GM12878 (cell line): ENCODE results near the gene UBE3B. TPM values are rescaled to one million over a fixed set of nuclear protein-coding genes. Genes with fewer than 3 reads are reported as not detected.

Experiments
- ATAC-seq: fragments of 200-7000 bp; cut with Tn5 transposase; 3 replicates; pipeline ENCODE4 v1.9.1; 2020; ENCODE audit warnings: mild to moderate bottlenecking, moderate library complexity
- BruUV-seq: library from RNA; stranded (reverse); fragments of 400-500 nt; replicated peaks from 2 replicates; lab custom pipeline; 2021; lab: Mats Ljungman, UMichigan
- CTCF ChIA-PET: fragments of 300-600 bp; sonication (Branson Sonifier 250); formaldehyde crosslinking; extraction: SDS; loops from one replicate; lab custom pipeline; 2021; ENCODE audit warnings: inconsistent platforms; lab: Yijun Ruan, JAX
- POLR2A ChIA-PET: fragments of 350-600 bp; formaldehyde crosslinking; extraction: SDS; loops from one replicate; lab custom pipeline; 2021; ENCODE audit warnings: inconsistent platforms; lab: Charles Lee
- RAD21 ChIA-PET: fragments of 300-600 bp; sonication (Branson Sonifier 250); formaldehyde crosslinking; loops from one replicate; lab custom pipeline; 2023; ENCODE audit warnings: antibody characterized with exemption; ENCODE audit not compliant: unreplicated experiment; lab: Charles Lee
- SMC1A ChIA-PET: fragments of 300-600 bp; sonication (Branson Sonifier 250); formaldehyde crosslinking; loops from one replicate; lab custom pipeline; 2023; ENCODE audit not compliant: unreplicated experiment, uncharacterized antibody; lab: Charles Lee
- DNase-seq: peaks from one replicate; pipeline ENCODE4 v3.0.0-alpha.2; 2011; ENCODE audit warnings: low read depth, low spot score
- FAIRE-seq: peaks from 3 replicates; lab custom pipeline; 2011; peaks lifted over from hg19 to GRCh38; lab: Jason Lieb, UNC
- H2AFZ ChIP-seq: 2 replicates; pipeline ENCODE4 v1.6.0; 2011; ENCODE audit warnings: low read depth, low read length, control low read depth; ENCODE audit not compliant: control insufficient read depth
- H3K27ac ChIP-seq: 2 replicates; pipeline ENCODE4 v1.5.1; 2011; ENCODE audit warnings: control low read depth; ENCODE audit not compliant: control insufficient read depth, insufficient read depth
- H3K27me3 ChIP-seq, 2 experiments: replicated peaks in 1 of 2; 2 replicates each; pipeline versions ENCODE4 v1.6.0 to v1.6.1; 2011; ENCODE audit warnings: low read length in 1 of 2; ENCODE audit not compliant: control insufficient read depth in 2 of 2, insufficient read depth in 2 of 2
- H3K36me3 ChIP-seq, 2 experiments: 2 replicates each; pipeline ENCODE4 v1.5.1; 2011; ENCODE audit warnings: low read length in 1 of 2; ENCODE audit not compliant: control insufficient read depth in 2 of 2, insufficient read depth in 2 of 2
- H3K4me1 ChIP-seq: 2 replicates; pipeline ENCODE4 v1.6.1; 2011; ENCODE audit warnings: mild to moderate bottlenecking, low read length, moderate library complexity, mixed read lengths; ENCODE audit not compliant: control insufficient read depth, insufficient read depth
- H3K4me2 ChIP-seq: 2 replicates; pipeline ENCODE4 v1.6.0; 2011; ENCODE audit warnings: control low read depth; ENCODE audit not compliant: control insufficient read depth, insufficient read depth
- H3K4me3 ChIP-seq: fragments of 200-600 bp; sonication (generic); 2 replicates; pipeline ENCODE4 v1.5.1; 2016
- H3K79me2 ChIP-seq: 2 replicates; pipeline ENCODE4 v1.6.0; 2011; ENCODE audit warnings: low read length; ENCODE audit not compliant: control insufficient read depth, insufficient read depth
- H3K9ac ChIP-seq: 2 replicates; pipeline ENCODE4 v1.8.0; 2011; ENCODE audit warnings: low read length, control low read depth, mixed read lengths; ENCODE audit not compliant: control insufficient read depth, insufficient read depth
- H3K9me3 ChIP-seq: replicated peaks from 3 replicates; pipeline ENCODE4 v1.5.1; 2011; ENCODE audit warnings: mild to moderate bottlenecking, low read length; ENCODE audit not compliant: control insufficient read depth, insufficient read depth
- H4K20me1 ChIP-seq: 2 replicates; pipeline ENCODE4 v1.6.0; 2011; ENCODE audit not compliant: control insufficient read depth, insufficient read depth
- CEBPB ChIP-seq, 2 experiments: fragments of 150-350 bp in 1 of 2; IDR thresholded peaks; 2 replicates each; pipeline ENCODE4 v1.6.1; 2012 to 2014; ENCODE audit warnings: low read depth in 2 of 2, low read length in 2 of 2, borderline replicate concordance in 1 of 2, inconsistent platforms in 1 of 2
- CHD1 ChIP-seq: IDR thresholded peaks from 2 replicates; pipeline ENCODE4 v1.6.1; 2012; ENCODE audit warnings: low read depth, low read length, improper control_type of control experiment
- ETV6 ChIP-seq, 2 experiments: fragments of 450-650 bp in 1 of 2; IDR thresholded peaks in 1 of 2; conservative IDR thresholded peaks in 1 of 2; 2 replicates each; pipeline ENCODE4 v1.6.1; 2014; ENCODE audit warnings: antibody characterized with exemption in 1 of 2, borderline replicate concordance in 1 of 2, low read depth in 1 of 2, mild to moderate bottlenecking in 1 of 2, moderate library complexity in 1 of 2
- HDGF ChIP-seq: fragments of 450-650 bp; IDR thresholded peaks from 2 replicates; pipeline ENCODE4 v1.6.1; 2016; ENCODE audit warnings: antibody characterized with exemption
- IKZF1 ChIP-seq: fragments of 450-650 bp; conservative IDR thresholded peaks from 2 replicates; pipeline ENCODE4 v1.6.1; 2017; ENCODE audit warnings: antibody characterized with exemption, mild to moderate bottlenecking
- IKZF2 ChIP-seq, 2 experiments: fragments of 450-650 bp; IDR thresholded peaks; 2 replicates each; pipeline ENCODE4 v1.6.1; 2017; ENCODE audit warnings: mild to moderate bottlenecking in 2 of 2, moderate library complexity in 2 of 2
- MLLT1 ChIP-seq: fragments of 450-650 bp; IDR thresholded peaks from 2 replicates; pipeline ENCODE4 v1.6.1; 2016; ENCODE audit warnings: mild to moderate bottlenecking
- MTA2 ChIP-seq: fragments of 450-650 bp; IDR thresholded peaks from 2 replicates; pipeline ENCODE4 v1.6.1; 2016; ENCODE audit warnings: low read depth, mild to moderate bottlenecking, moderate library complexity
- MYC ChIP-seq: IDR thresholded peaks from 2 replicates; pipeline ENCODE4 v1.6.1; 2011; ENCODE audit warnings: mild to moderate bottlenecking, low read length, moderate library complexity, inconsistent platforms; ENCODE audit not compliant: insufficient read depth, insufficient replicate concordance, insufficient read length, severe bottlenecking
- NBN ChIP-seq: fragments of 450-650 bp; IDR thresholded peaks from 2 replicates; pipeline ENCODE4 v1.6.1; 2016
- NKRF ChIP-seq: fragments of 450-650 bp; conservative IDR thresholded peaks from 2 replicates; pipeline ENCODE4 v1.6.1; 2017; ENCODE audit warnings: mild to moderate bottlenecking, moderate library complexity
- RAD21 ChIP-seq: IDR thresholded peaks from 2 replicates; pipeline ENCODE4 v1.6.1; 2011; ENCODE audit warnings: mild to moderate bottlenecking, low read depth, low read length, moderate library complexity; ENCODE audit not compliant: insufficient read depth
- SMARCA5 ChIP-seq: fragments of 450-650 bp; IDR thresholded peaks from 2 replicates; pipeline ENCODE4 v1.6.1; 2017; ENCODE audit warnings: mild to moderate bottlenecking
- SP1 ChIP-seq: IDR thresholded peaks from one replicate; pipeline ENCODE4 v1.6.1; 2011; ENCODE audit warnings: low read depth, low read length
- SPI1 ChIP-seq: IDR thresholded peaks from 2 replicates; pipeline ENCODE4 v1.6.1; 2011; ENCODE audit warnings: low read depth, mild to moderate bottlenecking, low read length, moderate library complexity, borderline replicate concordance; ENCODE audit not compliant: insufficient read depth
- SUPT20H ChIP-seq: IDR thresholded peaks from 2 replicates; pipeline ENCODE4 v1.6.1; 2011; ENCODE audit warnings: low read depth, mild to moderate bottlenecking, low read length, moderate library complexity, borderline replicate concordance; ENCODE audit not compliant: control insufficient read depth
- TARDBP ChIP-seq: IDR thresholded peaks from 2 replicates; pipeline ENCODE4 v1.6.1; 2016; ENCODE audit warnings: borderline replicate concordance
- TCF3 ChIP-seq: IDR thresholded peaks from 2 replicates; pipeline ENCODE4 v1.6.1; 2012; ENCODE audit warnings: low read depth, mild to moderate bottlenecking, low read length, borderline replicate concordance; ENCODE audit not compliant: insufficient read depth
- WGBS: methylation state at CpG from one replicate; pipeline ENCODE4 v1.1.6; 2016; ENCODE audit warnings: low lambda C conversion rate; ENCODE audit not compliant: insufficient replicate concordance, insufficient coverage; ENCODE audit errors: missing lambda C conversion rate; 5-methylcytosine and 5-hydroxymethylcytosine counted together
- in situ Hi-C: fragments of 300-500 bp; cut with MboI; formaldehyde crosslinking; loops from 9 replicates; pipeline ENCODE4 v1.14.3; 2018; ENCODE audit warnings: mixed read lengths
- intact Hi-C: fragments of 100-400 bp; cut with micrococcal nuclease; formaldehyde crosslinking; loops from one replicate; pipeline ENCODE4 v1.14.2; 2022; ENCODE audit not compliant: unreplicated experiment
- polyA plus RNA-seq, 11 experiments: library from polyadenylated mRNA; depleted of rRNA in 4 of 11; unstranded in 6 of 11; stranded (reverse) in 5 of 11; fragments of >200 nt; fragmentation: Nextera tagmentation in 4 of 11; fragmentation: Illumina TruSeq in 1 of 11; extraction: Ambion mirVana in 4 of 11; extraction: Trizol in 1 of 11; gene quantifications; 1 replicate in 1 of 11; 2 replicates in 10 of 11; pipeline versions ENCODE4 v1.2.1 to v1.2.3, GENCODE V29; 2011 to 2016; ENCODE audit warnings: inconsistent platforms in 2 of 11, missing spikeins in 2 of 11, low read depth in 1 of 11
- total RNA-seq, 4 experiments: library from RNA; depleted of rRNA in 3 of 4; stranded (reverse); fragments of >200 nt in 3 of 4; fragmentation: Illumina TruSeq in 1 of 4; extraction: Trizol in 1 of 4; gene quantifications; 2 replicates each; pipeline versions ENCODE4 v1.2.1 to v1.2.3, GENCODE V29; 2013 to 2021
- TF ChIP-seq, protein P1 (sequence below): fragments of 450-650 bp; IDR thresholded peaks from 2 replicates; pipeline ENCODE4 v1.6.1; 2016; ENCODE audit warnings: mild to moderate bottlenecking

UBE3B gene
- total and polyA plus RNA-seq, 10 of the 15 experiments (the other 5 are each of a cell fraction or from before 2014, with no cell fraction given): 7.4 to 25.3 (median 17.1) TPM

GRCh38 chr12:109581334-109581691 is 103.9 kb downstream of the UBE3B start (continued):
- TF ChIP-seq NKRF (no peak), CHD1 (no peak)
- TF ChIP-seq, protein P1, sequence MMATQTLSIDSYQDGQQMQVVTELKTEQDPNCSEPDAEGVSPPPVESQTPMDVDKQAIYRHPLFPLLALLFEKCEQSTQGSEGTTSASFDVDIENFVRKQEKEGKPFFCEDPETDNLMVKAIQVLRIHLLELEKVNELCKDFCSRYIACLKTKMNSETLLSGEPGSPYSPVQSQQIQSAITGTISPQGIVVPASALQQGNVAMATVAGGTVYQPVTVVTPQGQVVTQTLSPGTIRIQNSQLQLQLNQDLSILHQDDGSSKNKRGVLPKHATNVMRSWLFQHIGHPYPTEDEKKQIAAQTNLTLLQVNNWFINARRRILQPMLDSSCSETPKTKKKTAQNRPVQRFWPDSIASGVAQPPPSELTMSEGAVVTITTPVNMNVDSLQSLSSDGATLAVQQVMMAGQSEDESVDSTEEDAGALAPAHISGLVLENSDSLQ: no peak

GRCh38 chr12:109581856-109582255 is 104.4 kb downstream of the UBE3B start:
- CTCF ChIA-PET: interaction anchor here (0.6 kb wide), 1 partner anchor 67 kb away, joined by 3 read pairs; no protein-coding TSS in a partner anchor
- no peak for DNase-seq
- H3K27ac ChIP-seq: no peak overlapping the region
- WGBS: 92% methylated on average over 8 of the region's 8 CpGs
- FAIRE-seq: no peak
- no peaks in the 10 kb centered on the region for H3K27me3 ChIP-seq
- RAD21 ChIA-PET: no interaction called here
- H3K9ac ChIP-seq: no peak overlapping the region
- H2AFZ ChIP-seq: no peak overlapping the region
- no peaks in the 10 kb centered on the region for H3K9me3 ChIP-seq
- H4K20me1 ChIP-seq: no peaks in the 10 kb centered on the region
- H3K4me2 ChIP-seq: no peak overlapping the region
- SMC1A ChIA-PET: no interaction called here
- ATAC-seq: no peak
- intact Hi-C loops (no loop called here), in situ Hi-C loops (no loop called here)
- no TSS peak for BruUV-seq
- no peaks in the 10 kb centered on the region for H3K79me2 ChIP-seq
- H3K36me3 ChIP-seq: peaks cover 3 to 23% of the 10 kb centered on the region in 2 experiments; a peak in 3 of 4 replicates
- no peak overlapping the region for H3K4me3 ChIP-seq
- H3K4me1 ChIP-seq: no peaks in the 10 kb centered on the region
- POLR2A ChIA-PET: interaction anchor here (0.6 kb wide), 1 partner anchor 743 kb away, joined by 3 read pairs; no protein-coding TSS in a partner anchor
- no peak for TF ChIP-seq MLLT1
- TF ChIP-seq TCF3: no peak
- no peak for TF ChIP-seq ETV6 (conservative IDR thresholded peaks at IDR 0.05 in 1 of 2, IDR thresholded peaks at IDR 0.05 in 1 of 2; ENCODE audit: borderline replicate concordance in 1 of 2, low read depth in 1 of 2)
- no peak for TF ChIP-seq IKZF2 (IDR thresholded peaks at IDR 0.05)
- TF ChIP-seq SUPT20H: no peak
- no peak for TF ChIP-seq RAD21
- TF ChIP-seq SMARCA5: no peak
- no peak for TF ChIP-seq HDGF
- TF ChIP-seq SPI1: no peak
- no peak for TF ChIP-seq CEBPB (IDR thresholded peaks at IDR 0.05; ENCODE audit: borderline replicate concordance in 1 of 2, low read depth in 2 of 2, low read length in 2 of 2)
- TF ChIP-seq TARDBP: no peak
- TF ChIP-seq MTA2: no peak
- TF ChIP-seq SP1: no peak
- TF ChIP-seq NBN: no peak
- TF ChIP-seq MYC: no peak
- TF ChIP-seq IKZF1: no peak
